T-helper 1 cell (primary cell): ENCODE measurements around the gene MAD1L1.

Source experiments
- DNase-seq, 5 donors: peaks; one replicate each; pipeline ENCODE4 v3.0.0-alpha.2; 2012 to 2020

The MAD1L1 gene

GRCh38 chr7:1854866-1855724, 377.6 kb downstream of the MAD1L1 start:
- DNase-seq, result peak in 2 of 5 donors; percentile 5 to 10

- peak in 2 of 5 donors; percentile 3 to 6 for DNase-seq
Measured at GRCh38 chr7:1853986-1854865, 378.5 kb downstream of the MAD1L1 start.

- DNase-seq, result peak in 2 of 5 donors; percentile 3 to 11
Measured at GRCh38 chr7:1853431-1853985, 379.2 kb downstream of the MAD1L1 start.

GRCh38 chr7:1852517-1853430, 380.0 kb downstream of the MAD1L1 start:
- peak in 2 of 5 donors; percentile 2 to 8 for DNase-seq

- DNase-seq, result peak in 1 of 5 donors; percentile 13
Measured at GRCh38 chr7:1851721-1852516, 380.8 kb downstream of the MAD1L1 start.

GRCh38 chr7:1850976-1851571, 381.7 kb downstream of the MAD1L1 start:
- DNase-seq, result no peak

GRCh38 chr7:1850111-1850975, 382.4 kb downstream of the MAD1L1 start:
- DNase-seq, result no peak

GRCh38 chr7:1849351-1850041, 383.2 kb downstream of the MAD1L1 start:
- no peak for DNase-seq

GRCh38 chr7:1848911-1849311, 383.8 kb downstream of the MAD1L1 start:
- DNase-seq, result no peak

- DNase-seq, result peak in 1 of 5 donors; percentile 2
Measured at GRCh38 chr7:1848013-1848640, 384.6 kb downstream of the MAD1L1 start.

GRCh38 chr7:1847260-1848001, 385.3 kb downstream of the MAD1L1 start:
- peak in 2 of 5 donors; percentile 3 to 5 for DNase-seq

GRCh38 chr7:1846331-1847065, 386.2 kb downstream of the MAD1L1 start:
- DNase-seq, result peak in 2 of 5 donors; percentile 1 to 7

GRCh38 chr7:1845536-1846311, 387.0 kb downstream of the MAD1L1 start:
- peak in 1 of 5 donors; percentile 2 for DNase-seq

GRCh38 chr7:1844951-1845390, 387.8 kb downstream of the MAD1L1 start:
- DNase-seq, result no peak

- peak in 2 of 5 donors; percentile 5 to 8 for DNase-seq
Measured at GRCh38 chr7:1844336-1844950, 388.3 kb downstream of the MAD1L1 start.

- DNase-seq, result peak in 2 of 5 donors; percentile 1 to 10
Measured at GRCh38 chr7:1843921-1844335, 388.8 kb downstream of the MAD1L1 start.
